ENCODE results near the gene LAMTOR2.

DNA sequence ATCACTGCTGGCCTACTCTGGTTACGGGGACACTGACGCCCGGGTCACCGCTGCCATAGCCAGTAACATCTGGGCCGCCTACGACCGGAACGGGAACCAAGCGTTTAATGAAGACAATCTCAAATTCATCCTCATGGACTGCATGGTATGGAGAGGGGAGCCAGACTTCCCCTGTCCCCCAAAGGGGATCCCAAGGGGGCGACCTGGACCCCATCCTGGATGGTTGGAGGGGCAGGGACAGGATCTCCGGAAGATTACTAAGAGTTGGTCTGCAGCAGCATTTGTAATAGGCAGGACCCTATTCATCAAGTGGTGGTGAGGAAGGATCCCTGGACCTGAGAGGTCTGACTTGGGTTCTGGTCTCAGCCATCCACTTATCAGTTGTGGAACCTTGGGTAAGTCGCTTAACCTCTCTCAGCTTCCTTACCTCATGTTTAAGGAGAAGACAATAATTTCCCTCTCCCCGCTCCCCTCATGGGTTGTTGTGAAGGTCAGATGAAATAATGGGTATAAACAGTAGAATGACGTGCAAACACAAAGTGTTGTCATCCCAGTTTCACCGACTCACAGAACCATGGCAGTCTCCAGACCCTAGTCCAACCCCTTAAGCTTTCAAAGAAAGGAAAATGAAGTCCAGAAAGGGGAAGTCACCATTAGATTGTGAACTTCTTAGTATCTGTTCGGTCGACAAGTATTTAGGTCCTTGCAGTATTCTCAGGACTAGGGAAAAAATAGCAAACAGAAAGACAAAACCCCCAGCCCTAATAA lies 883 bp downstream of the LAMTOR2 start:
- TF ChIP-seq, protein P1, sequence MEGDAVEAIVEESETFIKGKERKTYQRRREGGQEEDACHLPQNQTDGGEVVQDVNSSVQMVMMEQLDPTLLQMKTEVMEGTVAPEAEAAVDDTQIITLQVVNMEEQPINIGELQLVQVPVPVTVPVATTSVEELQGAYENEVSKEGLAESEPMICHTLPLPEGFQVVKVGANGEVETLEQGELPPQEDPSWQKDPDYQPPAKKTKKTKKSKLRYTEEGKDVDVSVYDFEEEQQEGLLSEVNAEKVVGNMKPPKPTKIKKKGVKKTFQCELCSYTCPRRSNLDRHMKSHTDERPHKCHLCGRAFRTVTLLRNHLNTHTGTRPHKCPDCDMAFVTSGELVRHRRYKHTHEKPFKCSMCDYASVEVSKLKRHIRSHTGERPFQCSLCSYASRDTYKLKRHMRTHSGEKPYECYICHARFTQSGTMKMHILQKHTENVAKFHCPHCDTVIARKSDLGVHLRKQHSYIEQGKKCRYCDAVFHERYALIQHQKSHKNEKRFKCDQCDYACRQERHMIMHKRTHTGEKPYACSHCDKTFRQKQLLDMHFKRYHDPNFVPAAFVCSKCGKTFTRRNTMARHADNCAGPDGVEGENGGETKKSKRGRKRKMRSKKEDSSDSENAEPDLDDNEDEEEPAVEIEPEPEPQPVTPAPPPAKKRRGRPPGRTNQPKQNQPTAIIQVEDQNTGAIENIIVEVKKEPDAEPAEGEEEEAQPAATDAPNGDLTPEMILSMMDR (IDR thresholded peaks at IDR 0.05 in 2 of 3, conservative IDR thresholded peaks at IDR 0.05 in 1 of 3; ENCODE audit: borderline replicate concordance in 1 of 3, insufficient read depth in 1 of 3, low read depth in 2 of 3, low read length in 2 of 3) = no peak
- TF ChIP-seq EZH2 (IDR thresholded peaks at IDR 0.05) (no peak), POLR2AphosphoS5 (IDR thresholded peaks at IDR 0.05; ENCODE audit: low read depth, low read length) (no peak), FOSL1 (IDR thresholded peaks at IDR 0.05; ENCODE audit: low read depth) (no peak), SIN3A (IDR thresholded peaks at IDR 0.05; ENCODE audit: low read depth) (no peak), POLR2A (IDR thresholded peaks at IDR 0.05; ENCODE audit: borderline replicate concordance, extremely low read depth, insufficient read depth, insufficient read length) (no peak), SRF (IDR thresholded peaks at IDR 0.05; ENCODE audit: low read depth) (no peak), ZNF274 (IDR thresholded peaks at IDR 0.05; ENCODE audit: low read depth, low read length) (no peak)
- TF ChIP-seq, protein P2, sequence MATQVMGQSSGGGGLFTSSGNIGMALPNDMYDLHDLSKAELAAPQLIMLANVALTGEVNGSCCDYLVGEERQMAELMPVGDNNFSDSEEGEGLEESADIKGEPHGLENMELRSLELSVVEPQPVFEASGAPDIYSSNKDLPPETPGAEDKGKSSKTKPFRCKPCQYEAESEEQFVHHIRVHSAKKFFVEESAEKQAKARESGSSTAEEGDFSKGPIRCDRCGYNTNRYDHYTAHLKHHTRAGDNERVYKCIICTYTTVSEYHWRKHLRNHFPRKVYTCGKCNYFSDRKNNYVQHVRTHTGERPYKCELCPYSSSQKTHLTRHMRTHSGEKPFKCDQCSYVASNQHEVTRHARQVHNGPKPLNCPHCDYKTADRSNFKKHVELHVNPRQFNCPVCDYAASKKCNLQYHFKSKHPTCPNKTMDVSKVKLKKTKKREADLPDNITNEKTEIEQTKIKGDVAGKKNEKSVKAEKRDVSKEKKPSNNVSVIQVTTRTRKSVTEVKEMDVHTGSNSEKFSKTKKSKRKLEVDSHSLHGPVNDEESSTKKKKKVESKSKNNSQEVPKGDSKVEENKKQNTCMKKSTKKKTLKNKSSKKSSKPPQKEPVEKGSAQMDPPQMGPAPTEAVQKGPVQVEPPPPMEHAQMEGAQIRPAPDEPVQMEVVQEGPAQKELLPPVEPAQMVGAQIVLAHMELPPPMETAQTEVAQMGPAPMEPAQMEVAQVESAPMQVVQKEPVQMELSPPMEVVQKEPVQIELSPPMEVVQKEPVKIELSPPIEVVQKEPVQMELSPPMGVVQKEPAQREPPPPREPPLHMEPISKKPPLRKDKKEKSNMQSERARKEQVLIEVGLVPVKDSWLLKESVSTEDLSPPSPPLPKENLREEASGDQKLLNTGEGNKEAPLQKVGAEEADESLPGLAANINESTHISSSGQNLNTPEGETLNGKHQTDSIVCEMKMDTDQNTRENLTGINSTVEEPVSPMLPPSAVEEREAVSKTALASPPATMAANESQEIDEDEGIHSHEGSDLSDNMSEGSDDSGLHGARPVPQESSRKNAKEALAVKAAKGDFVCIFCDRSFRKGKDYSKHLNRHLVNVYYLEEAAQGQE (IDR thresholded peaks at IDR 0.05; ENCODE audit: low read depth) = no peak
- TF ChIP-seq, protein P3, sequence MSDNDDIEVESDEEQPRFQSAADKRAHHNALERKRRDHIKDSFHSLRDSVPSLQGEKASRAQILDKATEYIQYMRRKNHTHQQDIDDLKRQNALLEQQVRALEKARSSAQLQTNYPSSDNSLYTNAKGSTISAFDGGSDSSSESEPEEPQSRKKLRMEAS (IDR thresholded peaks at IDR 0.05) = no peak
- TF ChIP-seq, protein P4, sequence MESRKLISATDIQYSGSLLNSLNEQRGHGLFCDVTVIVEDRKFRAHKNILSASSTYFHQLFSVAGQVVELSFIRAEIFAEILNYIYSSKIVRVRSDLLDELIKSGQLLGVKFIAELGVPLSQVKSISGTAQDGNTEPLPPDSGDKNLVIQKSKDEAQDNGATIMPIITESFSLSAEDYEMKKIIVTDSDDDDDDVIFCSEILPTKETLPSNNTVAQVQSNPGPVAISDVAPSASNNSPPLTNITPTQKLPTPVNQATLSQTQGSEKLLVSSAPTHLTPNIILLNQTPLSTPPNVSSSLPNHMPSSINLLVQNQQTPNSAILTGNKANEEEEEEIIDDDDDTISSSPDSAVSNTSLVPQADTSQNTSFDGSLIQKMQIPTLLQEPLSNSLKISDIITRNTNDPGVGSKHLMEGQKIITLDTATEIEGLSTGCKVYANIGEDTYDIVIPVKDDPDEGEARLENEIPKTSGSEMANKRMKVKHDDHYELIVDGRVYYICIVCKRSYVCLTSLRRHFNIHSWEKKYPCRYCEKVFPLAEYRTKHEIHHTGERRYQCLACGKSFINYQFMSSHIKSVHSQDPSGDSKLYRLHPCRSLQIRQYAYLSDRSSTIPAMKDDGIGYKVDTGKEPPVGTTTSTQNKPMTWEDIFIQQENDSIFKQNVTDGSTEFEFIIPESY (IDR thresholded peaks at IDR 0.05; ENCODE audit: extremely low read depth, insufficient replicate concordance, low read length) = no peak

Data from HCT116 (cell line).